GM12801 (cell line): ENCODE results near the gene TCF7L2.

Source experiments
- CTCF ChIP-seq: IDR thresholded peaks from one replicate; pipeline ENCODE4 v1.5.1; 2011; ENCODE audit warnings: control low read depth; ENCODE audit not compliant: insufficient read length; ENCODE audit errors: extremely low read depth

The TCF7L2 gene

GRCh38 chr10:112926906-112927688 is 22.9 kb upstream of the TCF7L2 start:
- TF ChIP-seq CTCF: no peak

- TF ChIP-seq CTCF: no peak
Observed at GRCh38 chr10:112927980-112928379, 22.1 kb upstream of the TCF7L2 start.

GRCh38 chr10:112932658-112933057 is 17.4 kb upstream of the TCF7L2 start:
- TF ChIP-seq CTCF: no peak

- TF ChIP-seq CTCF: no peak
Observed at GRCh38 chr10:112934193-112934592, 15.9 kb upstream of the TCF7L2 start.

DNA sequence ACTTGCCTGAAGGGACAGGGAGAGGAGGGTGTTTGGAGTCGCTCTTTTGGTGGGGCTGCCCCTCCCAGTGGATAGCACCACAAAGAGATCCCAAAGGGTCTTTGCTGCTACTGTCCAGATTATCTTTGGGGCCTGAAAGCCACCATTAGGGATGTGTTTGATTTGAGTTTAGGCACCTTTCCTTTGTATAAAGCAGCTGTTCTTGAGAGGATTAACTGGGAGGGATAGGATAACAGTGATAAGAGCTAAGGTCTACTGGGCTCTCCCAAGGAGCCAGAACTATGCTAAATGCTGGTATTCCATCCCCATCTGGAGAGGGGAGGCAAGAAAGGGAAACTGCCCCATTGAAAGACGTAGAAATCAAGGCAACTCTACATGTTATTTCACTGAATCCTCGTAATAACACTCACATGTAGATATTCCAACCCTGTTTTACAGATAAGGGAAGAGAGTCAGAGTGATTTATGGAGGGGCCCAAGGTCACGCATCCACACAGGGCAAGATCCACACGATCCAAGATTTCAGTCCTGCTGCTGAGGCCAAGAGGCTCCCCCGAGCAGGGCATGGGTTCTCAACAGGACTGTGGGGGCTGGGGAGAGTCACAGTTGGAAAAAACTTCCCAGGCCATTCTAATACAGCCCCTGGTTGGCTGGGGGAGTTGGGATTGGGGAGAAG is 11.1 kb upstream of the TCF7L2 start:
- no peak for TF ChIP-seq CTCF

DNA sequence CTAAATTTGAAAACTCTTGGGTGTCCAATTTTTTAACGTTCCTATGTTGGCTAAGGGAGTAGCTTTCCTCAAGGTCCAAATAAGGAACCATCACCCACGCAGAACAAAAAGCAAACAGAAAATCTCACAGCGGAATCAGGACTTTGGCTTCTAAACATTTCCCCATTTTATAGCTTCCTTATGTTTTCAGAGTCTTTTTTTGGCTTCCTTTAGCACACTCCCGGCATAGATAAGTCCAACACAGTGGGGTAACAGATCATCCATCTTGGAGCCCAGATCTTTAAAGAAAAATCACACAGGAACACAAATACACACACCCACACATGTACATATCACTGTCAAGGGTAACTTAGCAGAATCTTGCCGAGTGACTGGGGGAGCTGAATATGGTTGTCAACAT is 4.2 kb upstream of the TCF7L2 start:
- TF ChIP-seq CTCF: no peak

GRCh38 chr10:112946649-112947048 is 3.4 kb upstream of the TCF7L2 start:
- TF ChIP-seq CTCF: no peak
